HFFc6 (cell line): ENCODE data around the gene CD3G. TPM values are rescaled to one million over a fixed set of nuclear protein-coding genes. Genes with fewer than 3 reads are reported as not detected.

Experiments
- DNase-seq: peaks from one replicate; pipeline ENCODE4 v3.0.0-alpha.2; 2018
- H3K27ac Mint-ChIP-seq: 2 replicates; pipeline ENCODE4 v1.8.0; 2020; ENCODE audit warnings: mild to moderate bottlenecking, mixed read lengths
- H3K27me3 Mint-ChIP-seq: 2 replicates; pipeline ENCODE4 v1.8.0; 2021; ENCODE audit warnings: mild to moderate bottlenecking, moderate library complexity, mixed read lengths; ENCODE audit not compliant: insufficient read depth
- H3K36me3 Mint-ChIP-seq: 2 replicates; pipeline ENCODE4 v1.8.0; 2021; ENCODE audit warnings: low read depth, mixed read lengths
- H3K4me1 Mint-ChIP-seq: 2 replicates; pipeline ENCODE4 v1.8.0; 2020; ENCODE audit warnings: low read depth, mixed read lengths
- H3K4me3 Mint-ChIP-seq: 2 replicates; pipeline ENCODE4 v1.8.0; 2020; ENCODE audit warnings: mild to moderate bottlenecking, moderate library complexity, mixed read lengths
- H3K9me3 Mint-ChIP-seq: 2 replicates; pipeline ENCODE4 v1.8.0; 2020; ENCODE audit warnings: mild to moderate bottlenecking, mixed read lengths
- total RNA-seq, 6 experiments: library from RNA; stranded (reverse); fragmentation: NEBNext Ultra II Directional; extraction: Animal tissue kit (Norgen Biotek cat#: 25700); gene quantifications; 2 replicates in 1 of 6; 3 replicates in 5 of 6; pipeline ENCODE4 v1.2.3, GENCODE V29; 2021
- TF ChIP-seq, protein P1 (sequence below): fragments of 200-600 bp; sonication (generic); IDR thresholded peaks from 2 replicates; pipeline ENCODE4 v1.5.0; 2021; ENCODE audit warnings: antibody characterized with exemption, mild to moderate bottlenecking

The CD3G gene
- total RNA-seq, 6 experiments from 2014 or later = not detected

DNA sequence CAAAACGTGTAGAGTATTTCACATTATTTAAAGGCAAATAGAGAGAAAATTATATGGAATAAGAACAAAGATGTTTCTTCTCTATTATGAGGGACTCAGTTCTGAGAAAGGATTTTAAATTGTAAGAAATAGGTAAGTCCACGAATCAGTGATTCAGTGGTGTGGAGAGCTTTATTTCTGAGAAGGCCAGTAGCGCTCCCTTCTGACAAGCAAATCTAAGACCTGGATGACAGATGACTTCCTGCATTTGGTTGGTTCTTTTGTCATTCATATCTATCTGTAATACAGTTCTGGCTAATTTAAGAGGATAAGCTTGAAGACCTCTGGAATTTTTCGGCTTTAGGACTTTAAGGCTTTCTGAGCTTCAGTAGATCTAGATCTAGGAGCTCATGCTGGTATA is 32.6 kb upstream of the CD3G start:
- Mint-ChIP-seq H3K4me1 (peaks cover 6% of the 10 kb centered on the region), H3K4me3 (no peak overlapping the region), H3K27me3 (peaks cover 37% of the 10 kb centered on the region), H3K27ac (no peak overlapping the region), H3K36me3 (no peaks in the 10 kb centered on the region), H3K9me3 (no peaks in the 10 kb centered on the region)
- DNase-seq = no peak
- TF ChIP-seq, protein P1, sequence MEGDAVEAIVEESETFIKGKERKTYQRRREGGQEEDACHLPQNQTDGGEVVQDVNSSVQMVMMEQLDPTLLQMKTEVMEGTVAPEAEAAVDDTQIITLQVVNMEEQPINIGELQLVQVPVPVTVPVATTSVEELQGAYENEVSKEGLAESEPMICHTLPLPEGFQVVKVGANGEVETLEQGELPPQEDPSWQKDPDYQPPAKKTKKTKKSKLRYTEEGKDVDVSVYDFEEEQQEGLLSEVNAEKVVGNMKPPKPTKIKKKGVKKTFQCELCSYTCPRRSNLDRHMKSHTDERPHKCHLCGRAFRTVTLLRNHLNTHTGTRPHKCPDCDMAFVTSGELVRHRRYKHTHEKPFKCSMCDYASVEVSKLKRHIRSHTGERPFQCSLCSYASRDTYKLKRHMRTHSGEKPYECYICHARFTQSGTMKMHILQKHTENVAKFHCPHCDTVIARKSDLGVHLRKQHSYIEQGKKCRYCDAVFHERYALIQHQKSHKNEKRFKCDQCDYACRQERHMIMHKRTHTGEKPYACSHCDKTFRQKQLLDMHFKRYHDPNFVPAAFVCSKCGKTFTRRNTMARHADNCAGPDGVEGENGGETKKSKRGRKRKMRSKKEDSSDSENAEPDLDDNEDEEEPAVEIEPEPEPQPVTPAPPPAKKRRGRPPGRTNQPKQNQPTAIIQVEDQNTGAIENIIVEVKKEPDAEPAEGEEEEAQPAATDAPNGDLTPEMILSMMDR = no peak

DNA sequence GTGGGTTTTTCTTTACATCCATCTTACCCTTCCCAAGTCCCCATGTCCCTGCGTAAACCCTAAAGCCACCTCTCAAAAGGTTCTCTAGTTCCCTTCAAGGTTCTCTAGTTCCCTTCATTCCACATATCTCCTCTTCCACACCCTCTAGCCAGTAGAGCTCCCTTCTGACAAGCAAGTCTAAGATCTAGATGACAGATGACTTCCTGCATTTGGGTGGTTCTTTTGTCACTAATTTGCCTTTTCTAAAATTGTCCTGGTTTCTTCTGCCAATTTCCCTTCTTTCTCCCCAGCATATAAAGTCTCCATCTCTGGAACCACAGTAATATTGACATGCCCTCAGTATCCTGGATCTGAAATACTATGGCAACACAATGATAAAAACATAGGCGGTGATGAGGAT is 31.8 kb upstream of the CD3G start:
- H3K4me1 Mint-ChIP-seq = peaks cover 13% of the 10 kb centered on the region
- no peaks in the 10 kb centered on the region for H3K9me3 Mint-ChIP-seq
- no peaks in the 10 kb centered on the region for H3K36me3 Mint-ChIP-seq
- H3K4me3 Mint-ChIP-seq = no peak overlapping the region
- DNase-seq = no peak
- no peak overlapping the region for H3K27ac Mint-ChIP-seq
- TF ChIP-seq, protein P1 = no peak
- H3K27me3 Mint-ChIP-seq = peaks cover 37% of the 10 kb centered on the region

DNA sequence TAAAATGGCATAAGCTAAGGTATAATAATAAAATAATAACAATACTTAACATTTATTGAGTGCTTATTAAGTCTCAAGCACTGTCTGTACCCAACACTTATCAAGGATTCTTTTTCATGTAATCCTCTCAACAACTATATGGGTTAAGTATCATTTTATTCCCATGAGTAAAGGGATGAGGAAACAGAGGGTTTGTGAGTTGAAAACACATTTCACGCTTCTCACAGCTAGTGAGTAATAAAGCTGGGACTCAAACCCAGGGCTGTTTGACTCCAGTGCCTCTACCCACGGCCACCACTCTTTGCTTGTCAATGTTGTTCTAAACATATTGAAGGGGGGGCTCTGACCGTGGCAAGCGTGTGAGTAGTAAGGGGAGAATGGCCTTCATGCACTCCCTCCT is 30.9 kb upstream of the CD3G start:
- TF ChIP-seq, protein P1 = no peak
- peaks cover 33% of the 10 kb centered on the region for H3K27me3 Mint-ChIP-seq
- no peak for DNase-seq
- H3K9me3 Mint-ChIP-seq = no peaks in the 10 kb centered on the region
- H3K4me1 Mint-ChIP-seq = peaks cover 13% of the 10 kb centered on the region
- H3K4me3 Mint-ChIP-seq = no peak overlapping the region
- H3K27ac Mint-ChIP-seq = no peak overlapping the region
- no peaks in the 10 kb centered on the region for H3K36me3 Mint-ChIP-seq

DNA sequence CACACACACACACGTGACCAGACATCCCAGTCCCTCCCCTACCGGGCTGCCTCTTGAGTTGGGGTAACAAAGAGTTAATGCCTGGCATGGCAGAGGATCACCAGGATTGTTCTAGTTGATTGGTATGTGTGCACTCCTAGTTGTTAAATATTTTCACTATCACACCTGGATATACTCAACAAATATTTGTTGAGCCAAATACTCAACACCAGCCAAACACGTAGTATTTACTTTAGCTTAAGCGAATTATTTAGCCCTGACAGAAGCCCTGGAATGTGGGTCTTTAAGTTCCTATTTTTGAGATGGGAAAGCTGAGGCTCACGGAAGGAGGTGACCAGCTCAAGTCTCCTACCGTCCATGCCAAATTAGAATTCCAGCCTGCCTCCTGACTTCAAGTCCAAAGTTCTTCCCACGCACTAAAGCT is 29.1 kb upstream of the CD3G start:
- peaks cover 34% of the 10 kb centered on the region for H3K27me3 Mint-ChIP-seq
- H3K36me3 Mint-ChIP-seq = no peaks in the 10 kb centered on the region
- no peak overlapping the region for H3K4me3 Mint-ChIP-seq

DNA sequence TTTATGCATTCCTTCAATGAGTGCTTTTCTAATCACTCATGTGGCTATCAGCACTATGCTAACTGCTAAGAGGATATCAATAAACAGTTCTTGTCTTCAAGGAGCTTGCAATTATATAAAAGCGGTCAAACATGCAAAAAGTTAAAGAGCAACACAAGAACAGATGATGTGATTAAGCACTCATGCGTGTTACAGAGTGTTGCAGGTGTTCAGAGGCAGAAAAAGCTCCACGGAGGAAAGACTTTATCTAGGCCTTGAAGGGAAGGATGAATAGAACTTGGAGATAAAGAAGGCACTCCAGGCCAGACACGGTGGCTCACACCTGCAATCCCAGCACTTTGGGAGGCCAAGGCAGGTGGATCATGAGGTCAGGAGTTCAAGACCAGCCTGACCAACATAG is 26.0 kb upstream of the CD3G start:
- Mint-ChIP-seq H3K27me3 (peaks cover 29% of the 10 kb centered on the region), H3K36me3 (no peaks in the 10 kb centered on the region), H3K27ac (no peak overlapping the region), H3K4me1 (peaks cover 13% of the 10 kb centered on the region), H3K4me3 (no peak overlapping the region), H3K9me3 (no peaks in the 10 kb centered on the region)
- TF ChIP-seq, protein P1 = no peak
- DNase-seq = no peak

More for the DNA sequence above, 29.1 kb upstream of the CD3G start:
- H3K9me3 Mint-ChIP-seq = no peaks in the 10 kb centered on the region
- TF ChIP-seq, protein P1 = no peak
- no peak overlapping the region for H3K27ac Mint-ChIP-seq
- no peak for DNase-seq
- peaks cover 13% of the 10 kb centered on the region for H3K4me1 Mint-ChIP-seq
